NCI-H226 (cell line): ENCODE measurements around the gene SLC25A13.

ENCODE experiments used
- DNase-seq: peaks from one replicate; pipeline ENCODE4 v3.0.0-alpha.2; 2015

Gene SLC25A13

GRCh38 chr7:96144260-96144526, 177.7 kb downstream of the SLC25A13 start:
- DNase-seq = no peak

- no peak for DNase-seq
Observed at GRCh38 chr7:96143495-96144259, 178.2 kb downstream of the SLC25A13 start.

GRCh38 chr7:96136600-96137239, 185.2 kb downstream of the SLC25A13 start:
- no peak for DNase-seq

GRCh38 chr7:96135241-96135640, 186.7 kb downstream of the SLC25A13 start:
- DNase-seq = no peak

GRCh38 chr7:96131525-96131924, 190.4 kb downstream of the SLC25A13 start:
- DNase-seq = no peak

- DNase-seq = no peak
Observed at GRCh38 chr7:96127746-96128145, 194.2 kb downstream of the SLC25A13 start.

- no peak for DNase-seq
Observed at GRCh38 chr7:96126382-96126781, 195.5 kb downstream of the SLC25A13 start.

GRCh38 chr7:96122746-96123145, 199.2 kb downstream of the SLC25A13 start:
- DNase-seq = no peak

GRCh38 chr7:96121752-96122151, 200.1 kb downstream of the SLC25A13 start:
- no peak for DNase-seq

GRCh38 chr7:96120445-96121225, 201.3 kb downstream of the SLC25A13 start:
- DNase-seq = no peak

GRCh38 chr7:96118449-96119001, 203.4 kb downstream of the SLC25A13 start:
- no peak for DNase-seq

- DNase-seq = no peak
Observed at GRCh38 chr7:96116173-96116572, 205.7 kb downstream of the SLC25A13 start.

GRCh38 chr7:96114190-96114589, 207.7 kb downstream of the SLC25A13 start:
- DNase-seq = no peak

- DNase-seq = no peak
Observed at GRCh38 chr7:96111405-96111804, 210.5 kb downstream of the SLC25A13 start.

- DNase-seq = no peak
Observed at GRCh38 chr7:96104984-96105383, 216.9 kb downstream of the SLC25A13 start.

- DNase-seq = no peak
Observed at GRCh38 chr7:96102096-96102811, 219.6 kb downstream of the SLC25A13 start.

GRCh38 chr7:96100737-96101136, 221.2 kb downstream of the SLC25A13 start:
- DNase-seq = no peak

- no peak for DNase-seq
Observed at GRCh38 chr7:96097835-96098234, 224.1 kb downstream of the SLC25A13 start.

- peak; percentile 56 for DNase-seq
Observed at GRCh38 chr7:96093435-96093834, 228.5 kb downstream of the SLC25A13 start.

- DNase-seq = no peak
Observed at GRCh38 chr7:96090756-96091155, 231.1 kb downstream of the SLC25A13 start.

- no peak for DNase-seq
Observed at GRCh38 chr7:96089511-96089910, 232.4 kb downstream of the SLC25A13 start.

GRCh38 chr7:96088579-96088978, 233.3 kb downstream of the SLC25A13 start:
- DNase-seq = peak; percentile 26

- no peak for DNase-seq
Observed at GRCh38 chr7:96085953-96086352, 235.9 kb downstream of the SLC25A13 start.
